ENCODE results near the gene SIRT7. TPM values are rescaled to one million over a fixed set of nuclear protein-coding genes. Genes with fewer than 3 reads are reported as not detected.
A peak's percentile ranks its signal among the peaks of the same experiment; 100 is the strongest.

Gene SIRT7
- total RNA-seq, 2 experiments from 2014 or later: 29.3 to 31.8 TPM

- no peaks in the 10 kb centered on the region for H3K9me3 Mint-ChIP-seq (ENCODE audit: low read depth)
- ATAC-seq (no peak), DNase-seq (no peak)
- POLR2A ChIA-PET: no interaction called here
- H3K27me3 Mint-ChIP-seq: peaks cover 2% of the 10 kb centered on the region
- CTCF ChIA-PET: interaction anchor here (0.6 to 1.0 kb wide), 3 partner anchors 11 to 207 kb away, joined by 3 read pairs; no protein-coding TSS in a partner anchor
- no peak overlapping the region for H3K27ac Mint-ChIP-seq
- intact Hi-C loops (cut with DNase I, micrococcal nuclease): loop anchor here (1.0 to 10.0 kb wide), 4 partner anchors 9 to 366 kb away; partner anchors contain the start of genes ALYREF (in 1 of the 2), ANAPC11 (in 1 of the 2) and PYCR1 (in 1 of the 2)
- H3K4me3 Mint-ChIP-seq: peak overlapping the region; percentile 70
- H3K36me3 Mint-ChIP-seq (ENCODE audit: low read depth): peaks cover 8% of the 10 kb centered on the region
- peaks cover 28% of the 10 kb centered on the region for H3K4me1 Mint-ChIP-seq
Observed at GRCh38 chr17:81928544-81929252, 10.7 kb upstream of the SIRT7 start.

- H3K4me3 Mint-ChIP-seq: peak within 1 kb of the TSS; percentile 85
- CTCF ChIA-PET: interaction anchor here (0.6 to 1.1 kb wide), 4 partner anchors 12 to 208 kb away, joined by 3 read pairs; no protein-coding TSS in a partner anchor
- peaks cover 2% of the 10 kb centered on the region for H3K27me3 Mint-ChIP-seq
- H3K9me3 Mint-ChIP-seq (ENCODE audit: low read depth): no peaks in the 10 kb centered on the region
- peak within 1 kb of the TSS; percentile 85 for H3K27ac Mint-ChIP-seq
- ATAC-seq (peak; percentile 62), DNase-seq (peak; percentile 94)
- intact Hi-C loops (cut with DNase I, micrococcal nuclease): loop anchor here (1.0 to 10.0 kb wide), 13 partner anchors 9 to 367 kb away; partner anchors contain the start of genes PCYT2 (in 2 of the 2), ALYREF (in 1 of the 2), ANAPC11 (in 1 of the 2) and ASPSCR1 (in 1 of the 2)
- H3K36me3 Mint-ChIP-seq (ENCODE audit: low read depth): peaks cover 3% of the 10 kb centered on the region
- POLR2A ChIA-PET: interaction anchor here (0.5 to 1.6 kb wide), 2 partner anchors 8 to 37 kb away, joined by 3 to 4 read pairs; no protein-coding TSS in a partner anchor
- peaks cover 32% of the 10 kb centered on the region for H3K4me1 Mint-ChIP-seq
Observed at GRCh38 chr17:81927653-81928543, 9.9 kb upstream of the SIRT7 start, which contains the start of gene MAFG. MAFG (minus strand) TSS chr17:81927735; CDS start chr17:81923185, 4,550 bp downstream.

GRCh38 chr17:81927152-81927652 lies 9.2 kb upstream of the SIRT7 start:
- peaks cover 7% of the 10 kb centered on the region for H3K36me3 Mint-ChIP-seq (ENCODE audit: low read depth)
- ATAC-seq (peak; percentile 4), DNase-seq (no peak)
- CTCF ChIA-PET: interaction anchor here (1.0 to 1.4 kb wide), 3 partner anchors 28 to 103 kb away, joined by 3 read pairs; no protein-coding TSS in a partner anchor
- H3K4me3 Mint-ChIP-seq: peak overlapping the region; percentile 85
- peaks cover 32% of the 10 kb centered on the region for H3K4me1 Mint-ChIP-seq
- no peaks in the 10 kb centered on the region for H3K9me3 Mint-ChIP-seq (ENCODE audit: low read depth)
- H3K27me3 Mint-ChIP-seq: peaks cover 2% of the 10 kb centered on the region
- POLR2A ChIA-PET: interaction anchor here (0.5 to 1.6 kb wide), 3 partner anchors 9 to 54 kb away, joined by 3 to 4 read pairs (median 3); no protein-coding TSS in a partner anchor
- intact Hi-C loops (cut with DNase I, micrococcal nuclease): loop anchor here (1.0 to 10.0 kb wide), 11 partner anchors 9 to 368 kb away; partner anchors contain the start of genes PCYT2 (in 2 of the 2), ALYREF (in 1 of the 2), ANAPC11 (in 1 of the 2) and ASPSCR1 (in 1 of the 2)
- H3K27ac Mint-ChIP-seq: no peak overlapping the region

- intact Hi-C loops (cut with DNase I, micrococcal nuclease): loop anchor here (1.0 to 10.0 kb wide), 12 partner anchors 8 to 368 kb away; partner anchors contain the start of genes PCYT2 (in 2 of the 2), ALYREF (in 1 of the 2), ANAPC11 (in 1 of the 2) and ARHGDIA (in 1 of the 2)
- peak; percentile 42 for ATAC-seq
Observed at GRCh38 chr17:81926451-81927151, 8.6 kb upstream of the SIRT7 start.

GRCh38 chr17:81925860-81926450 lies 8.0 kb upstream of the SIRT7 start:
- Mint-ChIP-seq H3K27me3 (peaks cover 2% of the 10 kb centered on the region), H3K9me3 (ENCODE audit: low read depth) (no peaks in the 10 kb centered on the region), H3K36me3 (ENCODE audit: low read depth) (peaks cover 11% of the 10 kb centered on the region), H3K4me1 (peaks cover 30% of the 10 kb centered on the region), H3K27ac (peak overlapping the region; percentile 85), H3K4me3 (peak overlapping the region; percentile 85)
- ChIA-PET POLR2A (no interaction called here), CTCF (interaction anchor here (0.6 to 1.4 kb wide), 4 partner anchors 12 to 105 kb away, joined by 3 to 4 read pairs (median 3); no protein-coding TSS in a partner anchor)
- peak; percentile 22 for ATAC-seq
- intact Hi-C loops (cut with DNase I, micrococcal nuclease): loop anchor here (1.0 to 10.0 kb wide), 6 partner anchors 15 to 369 kb away; partner anchors contain the start of genes ALYREF (in 1 of the 2), ANAPC11 (in 1 of the 2), ARHGDIA (in 1 of the 2) and ASPSCR1 (in 1 of the 2)
- no peak for DNase-seq

More at GRCh38 chr17:81926451-81927151, 8.6 kb upstream of the SIRT7 start:
- peak overlapping the region; percentile 85 for H3K4me3 Mint-ChIP-seq
- POLR2A ChIA-PET: interaction anchor here (1.0 to 1.6 kb wide), 2 partner anchors 9 to 53 kb away, joined by 3 to 4 read pairs; no protein-coding TSS in a partner anchor
- peaks cover 8% of the 10 kb centered on the region for H3K36me3 Mint-ChIP-seq (ENCODE audit: low read depth)
- H3K9me3 Mint-ChIP-seq (ENCODE audit: low read depth): no peaks in the 10 kb centered on the region
- H3K27ac Mint-ChIP-seq: peak overlapping the region; percentile 85
- CTCF ChIA-PET: interaction anchor here (0.6 to 1.4 kb wide), 3 partner anchors 12 to 93 kb away, joined by 3 to 4 read pairs (median 3); no protein-coding TSS in a partner anchor
- peaks cover 32% of the 10 kb centered on the region for H3K4me1 Mint-ChIP-seq
- peaks cover 2% of the 10 kb centered on the region for H3K27me3 Mint-ChIP-seq
- DNase-seq: peak; percentile 81

- Mint-ChIP-seq H3K4me3 (peak overlapping the region; percentile 85), H3K4me1 (peaks cover 27% of the 10 kb centered on the region), H3K9me3 (ENCODE audit: low read depth) (no peaks in the 10 kb centered on the region), H3K27me3 (peaks cover 2% of the 10 kb centered on the region), H3K27ac (peak overlapping the region; percentile 67), H3K36me3 (ENCODE audit: low read depth) (peaks cover 9% of the 10 kb centered on the region)
- intact Hi-C loops (cut with DNase I, micrococcal nuclease): loop anchor here (5.0 to 10.0 kb wide), 2 partner anchors 33 to 370 kb away; partner anchors contain the start of genes ALYREF (in 1 of the 2) and ANAPC11 (in 1 of the 2)
- ATAC-seq: no peak
- ChIA-PET POLR2A (no interaction called here), CTCF (interaction anchor here (0.6 to 2.1 kb wide), 4 partner anchors 12 to 192 kb away, joined by 3 to 8 read pairs (median 3); partner anchors contain the start of gene NOTUM)
- peak; percentile 54 for DNase-seq
Observed at GRCh38 chr17:81924557-81925532, 6.9 kb upstream of the SIRT7 start.

GRCh38 chr17:81923302-81924260 lies 5.6 kb upstream of the SIRT7 start:
- Mint-ChIP-seq H3K9me3 (ENCODE audit: low read depth) (no peaks in the 10 kb centered on the region), H3K4me1 (peaks cover 31% of the 10 kb centered on the region), H3K36me3 (ENCODE audit: low read depth) (peaks cover 9% of the 10 kb centered on the region), H3K27me3 (no peaks in the 10 kb centered on the region), H3K4me3 (no peak overlapping the region), H3K27ac (no peak overlapping the region)
- POLR2A ChIA-PET: interaction anchor here (0.5 kb wide), 1 partner anchor 12 kb away, joined by 4 read pairs; no protein-coding TSS in a partner anchor
- CTCF ChIA-PET: interaction anchor here (0.6 to 2.1 kb wide), 3 partner anchors 11 to 596 kb away, joined by 3 to 8 read pairs (median 3); partner anchors contain the start of gene NOTUM
- DNase-seq (peak; percentile 49), ATAC-seq (no peak)
- intact Hi-C loops (cut with DNase I, micrococcal nuclease): loop anchor here in 1 of 2 experiments (10.0 kb wide), 1 partner anchor 371 kb away; no protein-coding TSS in a partner anchor

All from activated CD4-positive, alpha-beta T cell treated with anti-CD3 and anti-CD28 coated beads for 36 hours (primary cell).